Lower leg skin (tissue), 3 donors: ENCODE measurements around the gene INPP5F.

Source experiments
- POLR2A ChIP-seq, 2 donors: fragments of 450-650 bp; IDR thresholded peaks; one replicate each; pipeline ENCODE4 v1.6.1; 2016 to 2017; ENCODE audit warnings: antibody characterized with exemption in 2 of 2, mild to moderate bottlenecking in 1 of 2, moderate library complexity in 1 of 2
- TF ChIP-seq, protein P1 (sequence below), 3 donors: fragments of 450-650 bp; IDR thresholded peaks; one replicate each; pipeline ENCODE4 v1.5.1; 2016; ENCODE audit warnings: antibody characterized with exemption in 3 of 3, mild to moderate bottlenecking in 3 of 3, moderate library complexity in 2 of 3

DNA sequence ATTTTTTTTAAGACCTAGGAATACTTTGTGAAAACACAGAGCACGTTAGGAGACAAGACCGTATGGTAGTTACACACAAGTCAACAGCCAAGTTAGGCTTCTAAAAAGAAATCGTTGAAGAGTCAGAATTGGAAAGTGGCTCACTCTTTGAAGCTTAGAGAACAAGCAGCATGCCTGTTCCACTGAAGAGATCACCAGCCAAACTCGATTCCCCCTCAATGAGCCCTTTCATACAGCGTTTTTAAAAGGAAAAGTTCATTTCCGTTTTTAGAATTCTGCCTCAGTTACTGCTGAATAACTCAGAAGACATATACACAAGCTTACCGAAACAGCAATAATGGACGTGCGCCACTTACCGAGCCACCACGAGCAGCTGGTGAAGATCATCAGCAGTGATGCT lies 105.8 kb downstream of the INPP5F start:
- TF ChIP-seq, protein P1, sequence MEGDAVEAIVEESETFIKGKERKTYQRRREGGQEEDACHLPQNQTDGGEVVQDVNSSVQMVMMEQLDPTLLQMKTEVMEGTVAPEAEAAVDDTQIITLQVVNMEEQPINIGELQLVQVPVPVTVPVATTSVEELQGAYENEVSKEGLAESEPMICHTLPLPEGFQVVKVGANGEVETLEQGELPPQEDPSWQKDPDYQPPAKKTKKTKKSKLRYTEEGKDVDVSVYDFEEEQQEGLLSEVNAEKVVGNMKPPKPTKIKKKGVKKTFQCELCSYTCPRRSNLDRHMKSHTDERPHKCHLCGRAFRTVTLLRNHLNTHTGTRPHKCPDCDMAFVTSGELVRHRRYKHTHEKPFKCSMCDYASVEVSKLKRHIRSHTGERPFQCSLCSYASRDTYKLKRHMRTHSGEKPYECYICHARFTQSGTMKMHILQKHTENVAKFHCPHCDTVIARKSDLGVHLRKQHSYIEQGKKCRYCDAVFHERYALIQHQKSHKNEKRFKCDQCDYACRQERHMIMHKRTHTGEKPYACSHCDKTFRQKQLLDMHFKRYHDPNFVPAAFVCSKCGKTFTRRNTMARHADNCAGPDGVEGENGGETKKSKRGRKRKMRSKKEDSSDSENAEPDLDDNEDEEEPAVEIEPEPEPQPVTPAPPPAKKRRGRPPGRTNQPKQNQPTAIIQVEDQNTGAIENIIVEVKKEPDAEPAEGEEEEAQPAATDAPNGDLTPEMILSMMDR (IDR thresholded peaks at IDR 0.05), result no peak
- no peak for TF ChIP-seq POLR2A (IDR thresholded peaks at IDR 0.05)
